GM18505 (cell line): ENCODE results near the gene CAB39.
"Not testable (repeated sequence)": the region's sequence is repeated elsewhere in the genome, so short reads cannot be mapped to it uniquely, and the experiment has no call there.

Experiments
- ATAC-seq: cut with Tn5 transposase; IDR thresholded peaks from one replicate; pipeline ENCODE4 v1.9.1; 2021; ENCODE audit not compliant: unreplicated experiment
- POLR2A ChIP-seq: IDR thresholded peaks from 4 replicates; pipeline ENCODE4 v1.6.1; 2011; ENCODE audit warnings: borderline replicate concordance; ENCODE audit not compliant: insufficient read depth, insufficient read length; ENCODE audit errors: extremely low read depth

CAB39 gene

DNA sequence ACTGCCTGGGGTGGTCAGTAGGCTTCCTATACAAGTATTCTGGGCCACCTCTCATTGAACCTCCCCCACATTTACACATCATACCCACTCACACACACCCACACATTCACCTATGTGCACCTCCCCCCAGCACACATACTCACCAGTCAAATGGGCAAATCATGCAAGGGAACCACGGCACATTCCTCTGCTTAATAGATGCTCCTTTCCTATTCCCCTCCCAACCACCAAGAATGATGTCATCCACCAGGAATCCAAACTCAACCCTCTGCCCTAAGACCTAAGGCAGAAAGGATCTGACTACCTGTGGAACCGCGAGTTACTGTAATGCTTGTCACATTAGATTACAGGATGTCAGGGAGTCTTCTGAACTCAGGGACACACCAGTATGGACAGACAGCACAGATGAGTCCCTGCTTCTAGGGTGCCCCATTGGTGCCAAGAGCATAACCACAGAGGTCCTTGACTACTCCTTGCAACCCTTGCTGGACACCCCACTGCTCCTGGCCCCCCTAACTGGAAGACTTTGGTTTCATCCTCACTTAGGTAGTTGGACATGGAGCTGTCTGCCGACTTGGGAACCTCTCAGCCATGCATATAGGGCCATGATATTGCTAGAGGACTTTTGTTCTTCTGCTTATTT, 21.5 kb upstream of the CAB39 start:
- no peak for TF ChIP-seq POLR2A
- ATAC-seq, result no peak

DNA sequence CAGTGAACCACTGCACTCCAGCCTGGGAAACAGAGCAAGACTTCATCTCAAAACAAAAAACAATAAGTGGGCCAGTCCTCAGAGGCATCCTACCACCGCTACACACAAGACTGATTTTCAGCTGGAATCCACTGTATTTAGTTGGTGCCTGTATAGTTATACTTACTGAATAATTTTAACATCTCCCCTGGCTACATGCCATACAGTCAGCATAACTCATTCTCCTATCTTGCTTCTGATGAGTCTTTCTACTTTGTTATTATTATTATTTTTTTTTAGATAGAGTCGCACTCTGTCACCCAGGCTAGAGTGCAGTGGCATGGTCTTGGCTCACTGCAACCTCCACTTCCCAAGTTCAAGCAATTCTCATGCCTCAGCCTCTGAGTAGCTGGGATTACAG, 19.9 kb upstream of the CAB39 start:
- no peak for TF ChIP-seq POLR2A
- ATAC-seq, result no peak

- TF ChIP-seq POLR2A, result no peak
Observed at GRCh38 chr2:230693411-230693810, 19.2 kb upstream of the CAB39 start.

DNA sequence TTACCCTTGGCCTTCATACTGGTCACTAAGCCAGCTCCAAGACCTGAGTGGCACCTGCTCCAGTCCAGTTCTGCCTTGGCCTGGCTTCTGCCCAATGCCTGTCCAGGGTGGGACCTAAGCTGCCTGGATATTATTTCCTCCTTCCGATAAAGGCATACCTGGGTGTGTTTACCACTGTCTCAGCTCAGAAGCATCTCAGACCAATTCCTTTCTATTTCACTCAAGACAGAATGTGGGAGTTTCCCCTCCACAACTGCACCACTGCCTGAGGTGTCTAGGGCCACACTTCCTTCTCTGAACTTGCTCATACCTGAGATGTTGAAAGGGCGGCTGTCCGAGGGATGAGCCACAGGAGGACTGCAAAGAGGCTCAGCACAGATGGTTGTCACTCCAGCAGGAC, 18.4 kb upstream of the CAB39 start:
- TF ChIP-seq POLR2A, result no peak
- ATAC-seq, result no peak

More at GRCh38 chr2:230693411-230693810, 19.2 kb upstream of the CAB39 start:
- ATAC-seq, result no peak

GRCh38 chr2:230695551-230695950, 17.1 kb upstream of the CAB39 start:
- no peak for ATAC-seq
- no peak for TF ChIP-seq POLR2A

- ATAC-seq, result no peak
- no peak for TF ChIP-seq POLR2A
Observed at GRCh38 chr2:230696670-230697069, 16.0 kb upstream of the CAB39 start.

DNA sequence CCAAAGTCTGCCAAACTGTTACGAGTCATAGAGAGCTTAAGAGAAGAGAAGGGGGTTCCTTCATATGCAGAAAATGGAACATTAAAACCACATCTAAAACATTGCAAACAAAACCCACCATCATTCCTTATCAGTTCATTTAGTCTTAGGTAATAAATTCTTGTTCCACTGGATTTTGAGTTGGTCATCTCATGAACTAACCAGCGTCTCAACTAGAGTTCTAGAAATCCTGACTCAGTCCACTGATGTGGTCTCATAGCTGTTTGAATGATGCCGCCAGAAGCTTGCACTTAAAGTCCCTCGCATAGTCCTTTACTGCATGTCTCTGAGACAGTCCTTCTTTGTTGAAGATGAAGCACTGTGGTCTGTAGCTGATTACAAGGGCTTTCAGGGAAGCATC, 15.0 kb upstream of the CAB39 start:
- ATAC-seq, result no peak
- TF ChIP-seq POLR2A, result no peak

DNA sequence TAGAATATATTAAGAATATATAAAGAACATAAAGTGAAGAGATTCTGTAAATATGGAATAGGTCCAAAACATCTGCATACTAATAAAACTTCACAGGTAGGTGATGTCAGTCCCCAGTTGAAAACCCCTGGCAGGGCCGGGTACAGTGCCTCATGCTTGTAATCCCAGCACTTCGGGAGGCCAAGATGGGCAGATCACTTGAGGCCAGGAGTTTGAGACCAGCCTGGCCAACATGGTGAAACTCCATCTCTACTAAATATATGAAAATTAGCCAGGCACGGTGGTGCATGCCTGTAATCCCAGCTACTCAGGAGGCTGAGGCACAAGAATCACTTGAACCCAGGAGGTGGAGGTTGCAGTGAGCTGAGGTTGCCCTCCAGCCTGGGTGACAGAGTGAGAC, 13.9 kb upstream of the CAB39 start:
- ATAC-seq, result not testable (repeated sequence)

DNA sequence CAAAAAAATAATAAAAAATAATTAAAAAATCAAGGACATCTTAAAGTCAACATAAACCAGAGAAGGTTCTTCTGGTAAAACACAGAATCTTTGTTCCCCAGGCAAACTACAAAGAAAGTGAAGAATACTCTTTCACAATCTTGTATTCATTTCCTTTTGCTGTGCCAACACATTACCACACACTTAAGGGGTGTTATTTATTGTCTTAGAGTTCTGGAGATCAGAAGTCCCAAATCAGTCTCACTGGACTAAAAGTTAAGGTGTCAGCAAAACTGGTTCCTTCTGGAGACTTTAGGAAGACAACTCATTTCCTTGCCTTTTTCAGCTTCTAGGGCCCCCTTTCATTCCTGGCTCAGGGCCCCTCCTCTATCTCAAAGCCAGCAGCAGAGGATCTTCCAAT, 12.2 kb upstream of the CAB39 start:
- no peak for TF ChIP-seq POLR2A

DNA sequence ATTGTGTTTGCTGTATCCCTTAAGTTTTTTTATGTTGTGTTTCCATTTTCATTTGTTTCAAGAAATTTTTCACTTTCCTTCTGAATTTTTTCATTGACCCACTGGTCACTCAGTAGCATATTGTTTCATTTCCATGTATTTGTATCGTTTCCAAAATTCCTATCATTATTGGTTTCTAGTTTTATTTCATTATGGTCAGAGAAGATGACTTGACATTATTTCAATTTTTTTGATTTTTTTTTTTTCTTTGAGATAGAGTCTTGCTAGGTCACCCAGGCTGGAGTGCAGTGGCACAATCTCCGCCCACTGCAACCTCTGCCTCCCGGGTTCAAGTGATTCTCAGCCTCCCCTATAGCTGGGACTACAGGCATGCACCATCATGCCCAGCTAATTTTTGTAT, 11.3 kb upstream of the CAB39 start:
- no peak for ATAC-seq

More for the DNA sequence above, 12.2 kb upstream of the CAB39 start:
- no peak for ATAC-seq

DNA sequence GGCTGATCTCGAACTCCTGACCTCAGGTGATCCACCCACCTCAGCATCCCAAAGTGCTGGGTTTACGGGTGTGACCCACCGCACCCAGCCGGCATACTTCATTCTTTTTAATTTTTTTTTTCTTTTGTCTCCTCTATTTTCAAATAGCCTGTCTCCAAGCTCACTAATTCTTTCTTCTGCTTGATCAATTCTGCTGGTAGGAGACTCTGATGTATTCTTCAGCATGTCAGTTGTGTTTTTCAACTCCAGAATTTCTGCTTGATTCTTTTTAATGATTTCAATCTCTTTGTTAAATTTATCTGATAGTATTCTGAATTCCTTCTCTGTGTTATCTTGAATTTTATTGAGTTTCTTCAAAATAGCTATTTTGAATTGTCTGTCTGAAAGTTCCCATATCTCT, 10.2 kb upstream of the CAB39 start:
- not testable (repeated sequence) for ATAC-seq

More for the DNA sequence above, 11.3 kb upstream of the CAB39 start:
- TF ChIP-seq POLR2A, result no peak

GRCh38 chr2:230703514-230703913, 9.1 kb upstream of the CAB39 start:
- ATAC-seq, result no peak
- no peak for TF ChIP-seq POLR2A

DNA sequence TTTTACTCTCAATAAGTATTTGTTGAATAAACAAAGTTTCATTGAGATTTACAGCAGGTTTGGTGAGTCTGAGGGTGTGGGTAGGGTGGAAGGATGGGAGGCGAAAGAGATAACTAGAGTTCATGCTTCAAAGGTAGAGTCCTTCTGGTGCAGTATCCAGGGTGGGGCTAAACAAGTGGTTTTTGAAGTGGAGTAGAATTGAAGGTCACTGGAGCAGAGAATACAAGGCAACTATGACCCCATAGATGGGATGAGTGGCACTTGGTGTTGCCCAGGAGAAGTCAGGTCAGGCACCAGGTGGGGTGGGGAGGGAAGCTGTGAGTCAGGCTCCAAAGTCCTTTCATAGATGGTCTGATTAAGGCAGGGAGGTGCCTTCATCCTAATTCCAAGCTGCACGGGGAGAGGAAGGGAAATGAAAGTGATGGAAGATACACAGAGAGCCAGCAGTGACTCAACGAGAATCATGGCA, 6.6 kb upstream of the CAB39 start:
- ATAC-seq, result no peak

DNA sequence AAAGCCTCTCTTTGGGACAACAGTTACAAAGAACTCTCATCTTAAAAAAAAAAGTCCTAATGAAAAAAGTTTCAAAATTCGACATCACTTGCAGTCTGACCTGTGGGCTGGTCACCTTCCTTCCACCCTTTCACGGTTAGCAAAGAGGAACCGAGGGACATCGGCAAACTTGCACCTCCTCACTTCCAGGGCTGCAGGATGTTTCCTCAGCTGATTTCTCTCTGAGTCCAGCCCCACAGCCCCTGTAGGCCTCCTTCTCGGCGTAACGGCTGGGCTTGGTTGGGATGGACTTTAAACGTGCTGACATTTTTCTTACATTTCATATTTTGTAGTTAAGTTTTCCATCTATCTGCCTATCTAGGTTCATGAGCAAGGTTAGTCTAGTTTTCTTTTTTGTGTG, 5.7 kb upstream of the CAB39 start:
- TF ChIP-seq POLR2A, result no peak
- ATAC-seq, result no peak

More for the DNA sequence above, 6.6 kb upstream of the CAB39 start:
- no peak for TF ChIP-seq POLR2A

DNA sequence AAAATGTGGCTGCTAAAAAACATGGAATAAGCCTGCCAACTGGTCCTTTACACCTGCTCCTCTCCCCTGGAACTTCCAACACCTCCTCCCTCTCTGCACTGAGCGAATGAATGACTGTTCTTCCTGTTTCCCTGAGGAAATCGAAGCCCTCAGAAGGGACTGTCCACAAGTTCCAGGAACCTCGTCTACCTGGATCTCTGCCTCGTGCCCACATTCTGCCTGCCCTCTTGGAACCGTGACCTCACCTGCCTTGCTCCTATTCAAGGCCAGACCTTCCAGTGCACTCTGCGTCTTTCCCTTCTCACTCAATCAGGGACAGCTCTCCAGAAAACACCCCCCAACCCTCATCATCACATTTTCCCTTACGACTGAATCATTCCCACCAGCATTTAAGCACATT, 4.4 kb upstream of the CAB39 start:
- TF ChIP-seq POLR2A, result no peak
- ATAC-seq, result no peak
